ENCODE measurements around the gene FBLN2. TPM values are rescaled to one million over a fixed set of nuclear protein-coding genes. Genes with fewer than 3 reads are reported as not detected.

FBLN2 gene
- total RNA-seq, 4 donors from 2014 or later = 6.3 to 122 (median 25.7) TPM

DNA sequence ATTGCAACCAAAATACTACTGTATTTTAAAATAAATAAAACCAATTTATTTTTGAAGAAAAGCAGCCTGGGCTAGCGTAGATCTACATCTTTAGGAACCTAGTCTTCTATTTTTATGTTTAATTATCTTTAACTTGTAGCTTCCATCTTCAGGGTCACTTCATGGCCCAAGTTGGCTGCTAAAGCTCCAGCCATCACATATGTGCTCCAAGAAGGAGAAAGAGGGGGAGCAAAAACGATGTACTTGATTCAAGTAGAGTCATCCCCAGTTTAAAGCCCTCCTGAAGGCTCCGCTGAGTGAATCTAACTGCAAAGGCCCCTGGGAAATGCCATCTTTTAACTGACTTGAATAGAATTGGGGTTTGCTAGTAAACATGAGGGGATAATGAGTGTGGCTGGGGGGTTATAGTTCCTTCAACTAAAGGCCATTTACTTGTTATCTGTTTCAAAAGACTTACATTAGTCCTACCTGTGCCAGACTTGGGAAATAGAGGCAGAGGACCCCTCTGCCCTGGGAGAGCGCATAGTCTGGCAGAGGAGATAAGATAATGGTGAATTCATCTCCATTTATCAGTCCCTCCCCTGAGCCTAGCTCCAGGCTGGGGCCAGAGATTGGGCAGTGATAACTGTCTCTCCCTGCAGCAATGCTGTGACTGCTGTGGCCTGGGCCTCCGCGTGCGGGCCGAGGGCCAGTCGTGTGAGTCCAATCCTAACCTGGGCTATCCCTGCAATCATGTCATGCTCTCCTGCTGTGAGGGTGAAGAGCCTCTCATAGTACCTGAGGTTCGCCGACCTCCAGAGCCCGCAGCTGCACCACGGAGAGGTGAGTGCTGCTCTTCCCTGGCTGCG lies 64.6 kb downstream of the FBLN2 start:
- DNase-seq = no peak
- Histone ChIP-seq H3K4me3 (no peak overlapping the region), H3K27ac (peak overlapping the region in 1 of 4 donors; percentile 9), H3K9me3 (no peaks in the 10 kb centered on the region), H3K4me1 (no peaks in the 10 kb centered on the region), H3K36me3 (peaks cover 0 to 12% (median 0%) of the 10 kb centered on the region in 3 donors), H3K27me3 (peaks cover 0 to 9% (median 0%) of the 10 kb centered on the region in 4 donors)
- TF ChIP-seq, protein P1, sequence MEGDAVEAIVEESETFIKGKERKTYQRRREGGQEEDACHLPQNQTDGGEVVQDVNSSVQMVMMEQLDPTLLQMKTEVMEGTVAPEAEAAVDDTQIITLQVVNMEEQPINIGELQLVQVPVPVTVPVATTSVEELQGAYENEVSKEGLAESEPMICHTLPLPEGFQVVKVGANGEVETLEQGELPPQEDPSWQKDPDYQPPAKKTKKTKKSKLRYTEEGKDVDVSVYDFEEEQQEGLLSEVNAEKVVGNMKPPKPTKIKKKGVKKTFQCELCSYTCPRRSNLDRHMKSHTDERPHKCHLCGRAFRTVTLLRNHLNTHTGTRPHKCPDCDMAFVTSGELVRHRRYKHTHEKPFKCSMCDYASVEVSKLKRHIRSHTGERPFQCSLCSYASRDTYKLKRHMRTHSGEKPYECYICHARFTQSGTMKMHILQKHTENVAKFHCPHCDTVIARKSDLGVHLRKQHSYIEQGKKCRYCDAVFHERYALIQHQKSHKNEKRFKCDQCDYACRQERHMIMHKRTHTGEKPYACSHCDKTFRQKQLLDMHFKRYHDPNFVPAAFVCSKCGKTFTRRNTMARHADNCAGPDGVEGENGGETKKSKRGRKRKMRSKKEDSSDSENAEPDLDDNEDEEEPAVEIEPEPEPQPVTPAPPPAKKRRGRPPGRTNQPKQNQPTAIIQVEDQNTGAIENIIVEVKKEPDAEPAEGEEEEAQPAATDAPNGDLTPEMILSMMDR (IDR thresholded peaks at IDR 0.05) = no peak
- no peak for TF ChIP-seq POLR2A (IDR thresholded peaks at IDR 0.05)
- intact Hi-C loops (cut with DNase I) = no loop called here
- 79 to 82% methylated on average over 6 to 8 of the region's 14 CpGs for WGBS, 2 donors

GRCh38 chr3:13614607-13615006 lies 65.7 kb downstream of the FBLN2 start:
- intact Hi-C loops (cut with DNase I) = no loop called here
- no peak for DNase-seq
- H3K4me1 ChIP-seq = no peaks in the 10 kb centered on the region
- TF ChIP-seq POLR2A (IDR thresholded peaks at IDR 0.05) = no peak
- TF ChIP-seq, protein P1 (IDR thresholded peaks at IDR 0.05) = no peak
- H3K36me3 ChIP-seq = peaks cover 0 to 15% (median 0%) of the 10 kb centered on the region in 3 donors
- no peaks in the 10 kb centered on the region for H3K9me3 ChIP-seq
- H3K27ac ChIP-seq = no peak overlapping the region
- WGBS, 2 donors = 82 to 96% methylated on average over 2 of the region's 2 CpGs
- no peak overlapping the region for H3K4me3 ChIP-seq
- H3K27me3 ChIP-seq = no peaks in the 10 kb centered on the region

DNA sequence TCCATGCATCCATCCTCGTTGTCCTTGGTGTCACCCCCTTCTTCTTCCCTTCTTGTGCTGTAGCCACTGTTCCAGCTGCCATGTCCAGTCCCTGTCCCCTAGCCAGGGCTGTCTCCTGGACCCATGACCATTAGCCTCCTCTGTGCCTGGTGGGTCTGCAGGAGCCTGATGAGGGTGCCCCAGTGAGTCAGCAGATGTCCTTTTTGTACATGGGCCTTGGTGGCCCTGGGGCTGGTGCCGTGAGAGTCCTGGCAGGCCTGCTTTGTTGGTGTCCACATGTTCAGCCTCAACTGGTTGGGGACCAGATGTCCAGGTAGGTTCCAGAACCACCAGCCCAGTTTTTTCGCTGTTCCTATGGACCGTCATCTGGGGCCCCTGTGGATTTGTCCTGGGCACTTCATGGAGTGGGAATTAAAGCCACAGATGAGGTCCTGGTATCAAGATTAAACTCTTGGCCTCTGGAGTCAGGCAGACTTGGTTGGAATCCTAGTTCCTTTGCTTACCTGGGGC lies 66.1 kb downstream of the FBLN2 start:
- Histone ChIP-seq H3K4me1 (no peaks in the 10 kb centered on the region), H3K9me3 (no peaks in the 10 kb centered on the region), H3K36me3 (peaks cover 0 to 15% (median 0%) of the 10 kb centered on the region in 3 donors), H3K27me3 (no peaks in the 10 kb centered on the region), H3K27ac (no peak overlapping the region), H3K4me3 (no peak overlapping the region)
- DNase-seq = no peak
- intact Hi-C loops (cut with DNase I) = no loop called here
- TF ChIP-seq POLR2A (IDR thresholded peaks at IDR 0.05) = no peak
- TF ChIP-seq, protein P1 (IDR thresholded peaks at IDR 0.05) = no peak
- WGBS, 2 donors = 73 to 90% methylated on average over 3 of the region's 4 CpGs

DNA sequence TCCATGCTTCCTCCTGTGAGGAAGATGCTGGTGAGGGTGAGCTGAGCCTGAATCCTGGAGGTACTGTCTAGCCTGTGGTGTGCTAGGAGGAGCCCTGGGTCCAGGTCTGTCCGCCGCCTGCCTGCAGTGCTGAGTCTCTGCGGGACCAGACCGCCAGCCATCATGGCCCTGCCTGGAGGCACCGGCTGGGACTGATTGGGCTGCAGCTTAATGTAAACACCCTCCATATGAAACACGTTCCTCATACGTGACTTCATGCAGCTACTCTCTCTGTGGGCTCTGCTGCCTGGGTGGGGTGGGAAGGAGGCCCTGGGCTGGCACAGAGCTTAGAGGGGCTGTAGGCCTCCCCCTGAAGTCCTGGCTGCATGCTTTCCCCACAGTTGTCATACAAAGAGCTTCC lies 67.4 kb downstream of the FBLN2 start:
- no peak for DNase-seq

More for the DNA sequence above, 67.4 kb downstream of the FBLN2 start:
- Histone ChIP-seq H3K27me3 (no peaks in the 10 kb centered on the region), H3K4me1 (no peaks in the 10 kb centered on the region), H3K36me3 (peaks cover 0 to 20% (median 0%) of the 10 kb centered on the region in 3 donors), H3K9me3 (no peaks in the 10 kb centered on the region), H3K27ac (no peak overlapping the region), H3K4me3 (no peak overlapping the region)
- 77 to 91% methylated on average over 5 to 7 of the region's 7 CpGs for WGBS, 2 donors
- TF ChIP-seq POLR2A (IDR thresholded peaks at IDR 0.05) = no peak
- TF ChIP-seq, protein P1 (IDR thresholded peaks at IDR 0.05) = no peak
- intact Hi-C loops (cut with DNase I) = no loop called here
